Stimulated activated CD4-positive, alpha-beta T cell treated with anti-CD3 and anti-CD28 coated beads, Interleukin-4, amount 100 ng/mL, for 4 hours (primary cell): ENCODE measurements around the gene HES4.
A peak's percentile ranks its signal among the peaks of the same experiment; 100 is the strongest.
"Not testable (repeated sequence)": the region's sequence is repeated elsewhere in the genome, so short reads cannot be mapped to it uniquely, and the experiment has no call there.

Source experiments
- DNase-seq, 2 experiments: peaks; one replicate each; pipeline ENCODE4 v3.0.0-alpha.2; 2020

HES4 gene

GRCh38 chr1:978835-979743 is 20.8 kb downstream of the HES4 start:
- DNase-seq: no peak

DNA sequence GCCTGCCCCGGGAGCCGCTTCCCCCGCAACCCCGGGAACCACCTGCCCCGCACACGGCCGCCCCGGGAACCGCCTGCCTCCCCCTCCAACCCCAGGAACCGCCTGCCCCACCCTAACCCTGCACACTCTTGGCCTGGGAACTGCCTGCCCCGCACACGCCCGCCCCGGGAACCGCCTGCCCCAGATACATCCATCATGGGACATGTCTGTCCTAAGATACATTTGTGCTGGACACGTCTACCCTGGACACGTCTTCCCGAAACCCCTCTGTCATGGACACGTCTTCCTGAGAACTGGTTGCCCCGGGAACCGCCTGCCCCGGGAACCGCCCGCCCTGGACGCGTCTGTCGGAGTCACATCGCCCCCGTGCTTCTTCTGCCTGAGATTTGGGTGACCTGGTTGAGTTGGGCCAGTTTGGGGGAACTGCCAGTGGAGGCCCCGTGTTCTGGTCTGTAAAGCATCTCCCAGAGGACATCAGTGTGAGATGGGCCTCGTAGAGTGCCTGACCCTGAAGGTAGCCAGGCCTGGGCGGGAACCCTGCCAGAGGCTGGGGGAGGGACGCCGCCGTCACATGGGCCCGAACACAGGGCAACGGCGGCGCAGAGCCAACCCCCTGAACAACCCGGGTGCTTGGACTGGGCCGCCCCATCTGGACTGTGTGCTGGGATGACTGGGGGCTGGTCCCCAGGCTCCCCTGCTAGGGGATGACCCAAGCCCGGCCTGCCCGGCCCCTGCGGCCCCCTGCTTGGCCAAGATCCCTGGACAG is 21.6 kb downstream of the HES4 start:
- DNase-seq: no peak

DNA sequence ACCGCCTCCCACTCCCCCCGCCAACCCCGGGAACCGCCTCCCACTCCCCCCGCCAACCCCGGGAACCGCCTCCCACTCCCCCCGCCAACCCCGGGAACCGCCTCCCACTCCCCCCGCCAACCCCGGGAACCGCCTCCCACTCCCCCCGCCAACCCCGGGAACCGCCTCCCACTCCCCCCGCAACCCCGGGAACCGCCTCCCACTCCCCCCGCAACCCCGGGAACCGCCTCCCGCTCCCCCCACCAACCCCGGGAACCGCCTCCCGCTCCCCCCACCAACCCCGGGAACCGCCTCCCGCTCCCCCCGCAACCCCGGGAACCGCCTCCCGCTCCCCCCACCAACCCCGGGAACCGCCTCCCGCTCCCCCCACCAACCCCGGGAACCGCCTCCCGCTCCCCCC is 23.1 kb downstream of the HES4 start:
- not testable (repeated sequence) for DNase-seq

DNA sequence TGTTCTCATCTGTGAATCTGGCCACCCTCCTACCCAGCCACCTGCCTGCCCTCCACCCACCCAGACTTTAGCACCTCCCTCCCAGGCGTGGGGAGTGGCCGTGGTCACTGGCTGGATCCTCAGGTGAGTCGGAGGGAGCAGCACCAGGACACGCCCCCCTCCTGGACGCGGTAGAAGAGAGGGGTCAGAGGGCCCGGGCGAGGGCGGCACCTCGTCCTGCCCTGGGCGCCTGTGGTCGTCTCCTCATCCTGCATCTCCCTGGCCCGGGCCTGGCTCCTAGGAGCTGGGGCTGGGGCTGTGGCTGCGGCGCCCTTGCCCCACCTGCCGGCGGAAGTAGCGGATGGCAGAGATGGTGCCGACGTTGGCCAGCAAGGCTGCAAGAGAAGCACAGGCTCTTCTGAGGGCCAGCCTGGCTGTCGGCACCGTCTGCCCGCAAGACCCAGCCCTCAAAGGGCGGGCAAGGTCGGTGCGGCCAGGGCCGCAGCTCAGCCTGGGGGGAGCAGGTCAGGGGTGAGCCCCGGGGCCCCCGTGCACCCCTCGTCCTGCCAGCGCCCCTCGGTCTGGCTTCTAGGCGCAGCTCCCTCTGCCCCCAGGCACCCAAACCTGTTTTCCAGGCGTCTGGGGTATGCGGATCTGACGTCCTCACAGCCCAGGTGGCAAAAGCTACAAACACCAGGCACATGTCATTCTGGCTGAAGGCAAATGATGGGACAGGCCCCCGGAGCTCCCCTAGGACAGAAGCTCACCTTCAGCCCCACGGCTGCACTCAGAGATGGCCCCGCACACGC is 23.8 kb downstream of the HES4 start:
- DNase-seq: peak; percentile 59 to 63

GRCh38 chr1:975365-975764 is 24.5 kb downstream of the HES4 start:
- DNase-seq: no peak

- no peak for DNase-seq
Measured at GRCh38 chr1:974687-975328, 25.1 kb downstream of the HES4 start.

GRCh38 chr1:974293-974640 is 25.6 kb downstream of the HES4 start:
- no peak for DNase-seq

- DNase-seq: no peak
Measured at GRCh38 chr1:973459-974292, 26.2 kb downstream of the HES4 start.

GRCh38 chr1:972726-973458 is 27.0 kb downstream of the HES4 start:
- DNase-seq: no peak

- DNase-seq: no peak
Measured at GRCh38 chr1:971751-972506, 28.0 kb downstream of the HES4 start.

GRCh38 chr1:970973-971730 is 28.7 kb downstream of the HES4 start:
- DNase-seq: no peak

DNA sequence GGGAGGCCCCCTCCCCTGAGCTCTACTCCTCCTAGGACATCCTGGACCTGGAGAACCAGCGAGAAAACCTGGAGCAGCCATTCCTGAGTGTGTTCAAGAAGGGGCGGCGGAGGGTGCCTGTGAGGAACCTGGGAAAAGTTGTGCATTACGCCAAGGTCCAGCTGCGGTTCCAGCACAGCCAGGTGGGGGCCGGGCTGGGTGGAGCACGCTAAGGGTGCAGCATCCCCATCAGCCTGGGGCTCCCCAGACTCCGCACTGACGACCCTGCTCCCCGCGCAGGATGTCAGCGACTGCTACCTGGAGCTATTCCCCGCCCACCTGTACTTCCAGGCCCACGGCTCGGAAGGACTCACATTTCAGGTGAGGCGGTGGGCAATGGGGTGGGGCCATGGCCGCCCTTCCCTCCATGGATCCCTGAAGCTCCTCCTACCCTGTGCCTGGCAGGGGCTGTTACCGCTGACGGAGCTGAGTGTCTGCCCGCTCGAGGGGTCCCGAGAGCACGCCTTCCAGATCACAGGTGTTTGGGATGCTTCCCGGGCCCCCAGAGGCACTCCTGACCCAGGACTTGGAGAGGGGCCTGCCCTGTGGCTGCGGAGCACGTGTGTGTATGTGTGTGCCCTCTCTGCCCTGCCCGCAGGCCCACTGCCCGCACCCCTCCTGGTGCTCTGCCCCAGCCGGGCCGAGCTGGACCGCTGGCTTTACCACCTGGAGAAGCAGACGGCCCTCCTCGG is 29.5 kb downstream of the HES4 start:
- DNase-seq: no peak

- DNase-seq: no peak
Measured at GRCh38 chr1:969260-969855, 30.5 kb downstream of the HES4 start.

GRCh38 chr1:967466-968343 is 32.2 kb downstream of the HES4 start:
- DNase-seq: no peak

GRCh38 chr1:966704-967300 is 33.1 kb downstream of the HES4 start:
- peak; percentile 83 to 90 for DNase-seq

DNA sequence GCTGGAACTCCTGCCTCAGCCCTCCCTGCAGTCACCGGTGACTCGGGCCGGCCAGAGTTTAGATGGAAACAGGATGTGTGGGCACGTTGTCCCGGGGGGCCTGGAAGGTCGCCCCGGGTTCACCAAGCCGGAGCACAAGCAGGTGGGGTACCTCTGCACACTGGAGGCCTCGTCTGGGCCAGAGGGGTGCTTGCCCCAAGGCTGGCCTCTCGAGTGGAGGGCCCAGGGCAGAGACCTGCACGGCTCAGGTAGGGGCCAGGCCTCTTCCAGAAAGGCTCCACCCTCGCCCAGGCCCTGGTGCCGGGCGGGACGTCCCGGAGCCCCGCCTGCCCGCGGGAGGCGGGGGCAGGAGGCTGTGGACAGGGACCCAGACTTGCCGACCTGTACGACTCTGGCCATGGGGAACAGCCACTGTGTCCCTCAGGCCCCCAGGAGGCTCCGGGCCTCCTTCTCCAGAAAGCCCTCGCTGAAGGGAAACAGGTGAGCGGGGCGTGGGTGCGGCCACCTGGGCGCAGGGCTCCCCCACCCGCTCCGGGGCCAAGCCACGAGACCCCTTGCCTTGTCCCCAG is 33.7 kb downstream of the HES4 start, which contains the start of gene PLEKHN1:
PLEKHN1 (plus strand) TSS at position 348 of the 569 bp plus-strand sequence; CDS start at position 398, 50 bp downstream.
- DNase-seq: peak in 1 of 2 experiments; percentile 23
